Measurements from ENCODE around the gene F13B.

GRCh38 chr1:197042676-197043341 lies 24.3 kb downstream of the F13B start:
- TF ChIP-seq CTCF (IDR thresholded peaks at IDR 0.05) (no peak), POLR2A (IDR thresholded peaks at IDR 0.05) (no peak)

Measured in uterus (tissue), 2 donors.